NCI-H2107 treated with DMSO at 0.1 percent for 48 hours (cell line): Measurements from ENCODE around the gene TSHZ2.
"Not testable (repeated sequence)": the region's sequence is repeated elsewhere in the genome, so short reads cannot be mapped to it uniquely, and the experiment has no call there.

Experiments
- DNase-seq: peaks from one replicate; lab custom pipeline; 2025; ENCODE audit not compliant: unreplicated experiment; lab: John Stamatoyannopoulos, UW

The TSHZ2 gene

DNA sequence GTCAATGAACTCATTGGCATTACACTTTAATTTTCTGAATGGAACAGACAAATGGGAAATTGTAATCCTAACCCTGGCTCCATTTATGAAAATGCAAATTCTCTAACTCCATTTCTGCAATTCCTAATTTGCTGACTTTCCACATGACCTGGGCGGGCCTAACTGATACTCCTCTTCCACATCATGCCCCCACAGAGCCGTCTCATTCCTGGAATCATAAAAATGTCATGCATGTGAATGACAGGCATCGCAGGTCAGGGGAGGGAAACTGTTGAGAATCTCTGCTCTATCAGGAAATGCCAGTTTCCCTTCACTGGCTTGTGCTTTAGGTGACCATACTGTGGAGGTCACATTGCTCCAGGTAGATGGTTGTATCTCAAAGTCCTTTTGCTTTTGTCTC lies 456.4 kb downstream of the TSHZ2 start:
- no peak for DNase-seq

DNA sequence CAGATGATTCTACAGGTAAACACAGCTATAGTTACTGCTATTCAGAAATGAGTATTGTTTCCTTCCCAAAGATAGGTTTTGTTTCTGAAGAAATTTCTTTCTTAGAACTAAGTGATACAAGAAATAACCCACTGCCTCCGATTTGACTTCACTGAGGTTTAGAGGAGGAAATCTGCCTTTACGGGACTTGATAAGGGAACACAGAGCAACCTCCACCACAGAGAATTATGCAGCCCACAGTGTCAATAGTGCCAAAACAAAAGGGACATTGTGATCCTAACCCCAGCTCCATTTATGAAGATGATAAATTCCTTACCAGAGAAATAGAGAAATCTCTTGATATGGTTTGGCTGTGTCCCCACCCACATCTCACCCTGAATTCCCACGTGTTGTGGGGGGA lies 456.8 kb downstream of the TSHZ2 start:
- DNase-seq = no peak

DNA sequence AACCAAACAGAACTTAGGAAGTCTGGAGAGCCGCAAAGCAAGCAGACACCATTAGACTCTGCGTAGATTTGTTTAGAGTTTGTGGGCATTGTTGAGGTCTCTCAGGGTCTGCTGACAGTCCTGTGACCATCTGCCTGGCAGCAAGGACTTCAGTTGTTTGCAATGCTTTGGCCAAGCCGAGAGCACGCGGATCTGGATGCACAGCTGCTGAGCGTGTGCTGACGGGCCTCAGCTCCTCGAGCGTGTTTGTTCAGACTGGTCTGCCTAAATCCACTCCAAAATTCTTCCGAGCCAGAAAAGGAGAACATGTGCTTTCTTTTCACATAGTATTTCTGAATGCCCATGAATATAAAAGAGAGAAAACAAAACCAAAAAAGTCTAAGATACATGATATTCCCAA lies 462.5 kb downstream of the TSHZ2 start:
- no peak for DNase-seq

DNA sequence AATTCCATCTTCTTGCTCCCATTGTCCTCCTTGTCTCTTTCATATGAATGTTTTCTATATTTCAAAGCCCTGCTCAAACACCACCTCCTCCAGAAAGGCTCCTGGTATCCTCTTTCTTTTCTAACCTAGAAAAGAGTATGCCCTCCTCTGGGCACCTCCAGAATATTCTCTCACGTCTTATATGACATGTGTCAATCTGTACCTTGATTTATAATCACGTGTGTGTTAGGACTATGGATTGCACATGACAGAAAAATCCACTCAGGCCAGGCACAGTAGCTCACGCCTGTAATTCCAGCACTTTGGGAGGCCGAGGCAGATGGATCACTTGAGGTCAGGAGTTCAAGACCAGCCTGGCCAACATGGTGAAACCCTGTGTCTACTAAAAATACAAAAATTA lies 464.8 kb downstream of the TSHZ2 start:
- DNase-seq = not testable (repeated sequence)

DNA sequence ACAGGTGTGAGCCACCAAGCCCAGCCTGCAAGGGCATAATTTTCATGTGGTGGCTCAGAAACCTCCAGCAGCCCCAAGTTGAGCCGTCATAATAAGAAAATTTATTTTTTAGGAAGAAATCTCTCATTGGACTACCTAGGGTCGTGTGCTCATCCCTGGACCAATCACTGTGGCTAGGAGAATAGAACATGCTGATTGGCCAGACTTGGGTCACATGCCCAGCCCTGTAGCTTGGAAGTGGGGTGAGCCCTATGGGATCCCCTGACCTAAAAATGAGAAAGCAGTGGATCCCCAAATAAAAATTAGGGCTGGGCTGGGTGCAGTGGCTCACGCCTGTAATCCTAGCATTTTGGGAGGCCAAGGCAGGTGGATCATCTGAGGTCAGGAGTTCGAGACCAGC lies 466.2 kb downstream of the TSHZ2 start:
- no peak for DNase-seq

DNA sequence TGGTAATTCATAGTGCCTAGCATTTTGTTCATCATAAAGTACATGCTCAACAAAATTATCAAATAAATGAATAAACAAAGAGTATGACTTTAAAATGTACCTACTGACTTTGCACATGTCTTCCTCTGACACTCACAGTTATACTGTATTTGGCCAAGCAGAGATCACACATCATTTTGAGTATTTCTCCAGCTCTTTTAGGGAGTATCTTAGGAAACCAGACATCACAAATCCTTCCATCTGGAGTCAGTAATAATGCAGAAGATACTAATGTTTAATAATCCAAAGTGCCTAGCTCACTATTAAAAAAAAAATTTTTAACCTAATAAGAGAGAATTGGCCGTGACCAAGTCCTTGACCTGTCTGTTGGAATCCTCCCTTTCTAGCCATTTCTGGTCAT lies 466.9 kb downstream of the TSHZ2 start:
- no peak for DNase-seq

DNA sequence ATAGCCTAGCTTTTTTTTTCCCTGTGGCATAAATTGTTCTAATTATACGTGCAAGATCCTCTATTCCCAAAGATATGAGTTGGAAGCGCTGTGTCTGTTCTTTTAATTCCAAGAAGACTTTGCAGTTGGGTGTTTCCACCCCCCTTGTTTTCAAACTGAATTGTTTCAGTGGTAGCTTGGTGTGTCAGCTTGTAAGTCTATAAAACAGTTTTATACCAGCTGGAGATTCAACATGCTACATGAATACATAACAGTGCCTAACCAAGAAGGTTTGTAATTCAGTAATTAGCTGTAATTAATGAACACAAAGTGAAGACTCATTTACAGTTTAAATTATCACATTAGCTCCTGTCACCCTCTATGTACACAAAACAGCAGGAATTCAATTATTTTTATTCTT lies 467.5 kb downstream of the TSHZ2 start:
- DNase-seq = no peak

DNA sequence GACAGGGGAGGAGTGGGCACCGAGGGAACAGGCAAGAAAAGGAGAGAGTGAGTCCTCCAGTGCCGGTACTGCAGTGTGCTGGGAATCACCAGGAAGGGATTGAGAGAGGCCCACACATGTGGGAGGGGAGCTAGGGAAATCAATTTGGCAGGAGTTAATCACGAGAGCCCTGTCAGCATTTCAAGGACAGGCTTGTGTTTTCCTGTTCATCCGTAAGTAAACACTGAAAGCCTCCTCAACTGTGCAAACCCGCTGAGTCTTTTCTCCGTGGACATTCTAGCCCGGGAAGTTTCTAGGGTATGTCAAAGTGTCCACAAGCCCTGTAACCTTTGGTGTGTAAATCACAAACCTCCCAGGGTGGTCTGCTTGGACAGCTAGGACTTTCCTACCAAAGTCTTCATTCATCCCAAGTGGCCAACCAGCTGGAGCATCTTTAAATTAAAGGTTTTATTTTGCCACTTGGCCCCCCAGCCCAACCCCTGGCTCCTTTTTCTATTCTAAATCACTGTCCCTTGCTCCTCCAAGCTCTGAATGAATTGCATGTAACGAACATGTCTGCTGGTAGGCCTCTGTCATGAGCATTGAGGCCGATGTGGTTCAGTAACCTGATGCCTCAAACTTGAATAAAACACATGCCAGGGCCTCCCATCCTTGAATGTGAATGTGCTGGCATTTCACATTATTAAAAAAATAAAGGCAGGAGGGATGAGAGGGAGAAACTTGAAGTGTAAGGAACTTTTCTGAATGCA lies 472.4 kb downstream of the TSHZ2 start:
- no peak for DNase-seq

DNA sequence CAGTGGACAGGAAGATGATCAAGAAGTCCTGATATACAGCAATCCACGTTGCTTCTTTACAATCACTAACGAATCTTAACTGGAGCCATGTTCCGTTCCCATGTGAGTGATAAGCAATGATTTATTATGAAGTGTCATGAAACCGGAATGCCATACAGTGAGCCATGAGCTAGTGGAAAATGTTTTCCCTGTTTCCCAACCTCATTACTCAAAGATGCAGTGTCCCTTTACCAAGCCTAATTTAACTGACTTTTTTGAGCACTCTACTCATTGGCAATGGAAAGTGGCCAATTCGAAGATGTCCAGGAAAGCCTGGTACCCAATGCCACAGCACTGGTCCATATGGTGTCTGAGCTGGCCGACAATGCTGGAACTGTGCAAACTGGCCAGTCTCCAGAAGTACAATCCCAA lies 473.2 kb downstream of the TSHZ2 start:
- DNase-seq = no peak

DNA sequence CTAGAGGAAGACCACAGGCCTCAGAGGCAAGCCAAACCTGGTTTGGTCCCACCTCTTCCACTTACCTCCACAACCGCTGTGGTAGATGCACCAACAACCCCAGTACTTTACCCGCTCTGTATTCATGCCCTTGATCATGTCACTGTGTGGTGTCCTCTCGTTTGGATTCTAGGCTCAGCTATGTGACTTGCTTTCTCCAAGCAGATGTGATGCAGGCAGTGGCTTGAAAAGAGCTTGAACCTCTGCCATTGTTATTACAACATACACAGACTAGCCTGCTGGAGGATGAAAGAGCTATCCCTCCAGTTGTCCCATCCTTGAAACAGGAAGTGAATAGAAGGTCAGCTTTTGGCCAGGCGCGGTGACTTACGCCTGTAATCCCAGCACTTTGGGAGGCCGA lies 473.8 kb downstream of the TSHZ2 start:
- DNase-seq = no peak

DNA sequence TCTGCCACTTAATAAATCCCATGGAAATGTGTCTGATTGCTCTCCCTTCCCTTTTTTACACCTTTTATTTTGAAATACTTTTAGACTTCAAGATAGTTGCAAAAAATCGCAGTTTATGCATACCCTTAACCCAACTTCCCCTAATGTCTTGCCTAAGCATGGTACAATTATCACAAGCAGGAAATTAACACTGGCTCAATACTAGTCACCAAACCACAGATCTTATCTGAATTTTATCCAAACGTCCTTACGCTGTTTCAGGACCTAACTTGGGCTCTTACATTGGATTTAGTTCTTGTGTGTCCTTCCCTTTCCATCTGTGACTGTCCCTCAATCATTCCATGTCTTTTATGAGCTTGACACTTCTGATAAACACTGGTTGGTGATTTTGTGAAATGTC lies 475.2 kb downstream of the TSHZ2 start:
- no peak for DNase-seq

DNA sequence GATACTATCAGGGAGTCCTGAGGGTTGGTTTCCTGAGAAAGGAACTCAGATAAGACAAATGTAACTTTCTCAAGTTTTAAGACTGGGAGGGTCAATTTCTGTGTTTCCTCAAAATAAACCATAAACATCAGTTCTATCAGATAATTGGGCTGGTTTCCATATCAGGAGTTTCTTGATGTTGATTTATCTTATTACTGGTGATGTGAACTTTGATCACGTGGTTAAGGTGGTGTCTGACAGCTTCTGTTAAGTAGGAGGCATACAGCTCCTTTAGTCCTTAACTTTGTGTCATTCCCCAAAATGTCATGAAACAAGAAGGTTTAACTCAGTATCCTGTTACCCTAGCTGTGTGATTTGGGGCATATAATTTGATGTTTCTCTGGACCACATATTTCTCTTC lies 476.3 kb downstream of the TSHZ2 start:
- no peak for DNase-seq

DNA sequence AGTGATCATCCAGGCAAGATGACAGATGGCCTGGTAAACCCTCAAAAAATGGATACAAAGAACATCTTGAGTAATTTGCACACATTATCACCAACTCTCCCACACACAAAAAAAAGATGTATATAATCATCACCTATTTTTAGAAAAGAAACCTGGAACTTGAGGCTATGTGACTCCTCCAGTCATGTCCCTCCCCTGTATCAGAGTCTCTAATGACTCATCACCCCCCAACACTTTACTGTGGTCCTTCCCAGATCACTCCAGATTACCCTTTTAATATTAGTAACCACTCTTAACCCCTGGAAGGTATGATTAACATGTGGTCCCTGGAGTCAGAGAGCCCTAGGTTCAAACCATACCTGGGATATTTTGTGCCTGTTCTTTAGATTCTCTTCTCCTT lies 476.7 kb downstream of the TSHZ2 start:
- no peak for DNase-seq

DNA sequence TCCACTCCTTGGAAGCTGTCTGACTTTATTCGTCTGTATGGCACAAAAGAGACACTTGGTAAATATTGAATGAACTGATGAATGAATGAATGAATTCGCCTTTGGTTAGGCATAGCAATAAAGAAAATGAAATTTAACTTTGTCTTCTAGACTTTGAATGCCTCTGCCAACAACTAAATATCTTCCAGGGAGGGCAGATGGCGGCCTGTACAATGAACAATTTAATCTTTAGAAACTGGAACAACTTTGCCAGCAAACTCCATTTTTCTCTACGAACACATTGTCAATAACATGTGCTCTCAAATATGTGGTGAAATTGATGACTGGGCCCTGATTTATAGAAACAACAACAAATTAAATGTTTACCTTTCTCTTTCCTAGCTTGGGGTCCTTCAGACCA lies 480.9 kb downstream of the TSHZ2 start:
- DNase-seq = no peak

DNA sequence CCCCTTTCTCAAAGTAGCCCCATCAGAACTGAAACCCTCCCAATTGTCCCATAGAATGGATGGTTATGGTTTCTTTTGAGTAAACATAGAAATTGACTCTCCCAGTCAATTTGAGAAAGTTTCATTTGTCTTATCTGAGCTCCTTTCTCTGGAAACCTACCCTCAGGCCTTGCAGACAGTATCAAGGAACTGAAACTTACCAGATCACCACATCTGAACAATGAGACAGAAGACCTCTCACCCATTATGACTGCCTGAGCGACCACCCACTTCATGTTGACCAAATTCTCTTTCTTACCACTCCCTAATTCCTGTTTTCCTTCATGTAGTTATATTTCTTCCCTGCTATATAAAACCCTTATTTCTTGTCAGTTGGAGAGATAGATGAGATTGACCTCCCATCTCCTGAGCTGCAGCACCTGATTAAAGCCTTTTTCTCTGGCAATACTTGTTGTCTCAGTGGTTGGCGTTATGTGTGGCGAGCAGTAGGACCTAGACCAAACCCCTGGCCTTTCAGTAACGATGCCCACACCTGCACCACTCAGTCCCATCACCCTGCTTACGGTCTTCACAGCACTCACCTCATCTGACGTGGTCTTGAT lies 482.6 kb downstream of the TSHZ2 start:
- no peak for DNase-seq

DNA sequence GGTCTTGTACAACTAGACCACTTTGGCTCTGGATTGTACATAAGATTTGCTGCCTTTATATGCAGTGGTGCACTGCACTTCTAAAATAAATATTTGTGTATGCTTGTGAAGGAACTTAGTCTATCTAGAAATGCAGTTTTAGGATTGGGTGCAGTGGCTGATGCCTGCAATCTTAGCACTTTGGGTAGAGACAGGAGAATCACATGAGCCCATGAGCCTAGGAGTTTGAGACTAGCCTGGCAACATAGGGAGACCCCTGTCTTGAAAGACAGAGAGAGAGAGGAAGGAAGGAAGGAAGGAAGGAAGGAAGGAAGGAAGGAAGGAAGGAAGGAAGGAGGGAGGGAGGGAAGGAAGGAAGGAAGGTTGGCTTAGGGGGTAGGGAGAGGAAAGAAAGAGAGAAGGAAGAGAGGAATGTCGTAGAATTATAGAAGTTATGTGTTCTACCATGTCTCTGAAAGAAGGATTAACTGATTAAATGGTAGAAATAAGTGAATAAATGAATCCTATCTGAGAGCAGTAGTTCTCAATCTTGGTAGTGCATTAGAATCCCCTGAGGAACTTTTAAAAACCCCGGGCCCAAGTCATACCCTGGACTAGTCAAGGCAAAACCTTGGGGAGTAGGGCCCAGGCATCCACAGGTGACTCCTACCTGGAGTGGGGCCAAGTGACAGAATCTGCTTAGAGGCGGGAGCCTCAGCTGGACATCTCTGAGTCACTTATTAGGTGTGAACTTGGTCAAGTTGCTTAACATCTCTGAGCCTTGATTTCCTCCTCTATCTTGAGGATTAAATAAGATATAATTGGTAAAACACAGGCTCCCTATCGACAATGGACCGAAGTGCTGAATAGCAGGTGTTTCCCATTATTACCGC lies 491.2 kb downstream of the TSHZ2 start:
- DNase-seq = no peak

DNA sequence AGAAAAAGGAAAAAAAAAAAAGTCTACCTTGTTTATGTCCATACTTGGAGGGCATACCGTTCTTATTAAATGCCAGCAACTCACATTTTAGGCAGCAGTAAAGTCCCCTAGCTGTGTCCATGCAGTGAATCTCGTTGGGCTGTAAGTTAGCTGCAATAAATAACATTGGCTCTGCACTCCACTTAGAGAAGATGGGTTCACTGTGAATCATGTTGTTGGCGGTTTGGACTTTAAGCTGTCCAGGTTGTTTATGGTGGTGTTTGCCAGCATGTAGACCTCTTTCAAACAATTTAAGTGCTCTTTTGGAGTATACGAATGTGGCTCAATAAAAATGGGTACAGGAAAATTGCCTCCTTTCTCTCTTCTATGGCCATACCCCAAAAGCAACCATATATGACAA lies 494.1 kb downstream of the TSHZ2 start:
- DNase-seq = no peak

DNA sequence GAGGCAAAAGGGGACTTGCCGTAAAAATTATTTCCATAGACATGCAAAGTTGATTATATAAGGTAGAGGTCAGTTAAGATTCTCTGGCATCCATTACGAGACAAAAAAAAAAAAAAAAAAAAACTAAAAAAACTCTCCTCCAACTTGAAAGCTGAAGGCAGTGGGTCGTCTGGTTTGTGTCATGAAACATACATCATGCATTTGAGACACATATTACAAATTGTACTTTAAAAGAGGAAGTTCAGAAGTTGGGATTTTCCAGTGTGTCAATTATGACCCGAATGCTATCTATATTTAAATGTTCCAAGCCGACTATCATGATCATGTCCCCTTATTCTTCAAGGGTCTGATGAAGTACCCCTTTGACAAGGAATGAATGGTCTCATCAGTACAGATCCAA lies 496.4 kb downstream of the TSHZ2 start:
- DNase-seq = no peak

DNA sequence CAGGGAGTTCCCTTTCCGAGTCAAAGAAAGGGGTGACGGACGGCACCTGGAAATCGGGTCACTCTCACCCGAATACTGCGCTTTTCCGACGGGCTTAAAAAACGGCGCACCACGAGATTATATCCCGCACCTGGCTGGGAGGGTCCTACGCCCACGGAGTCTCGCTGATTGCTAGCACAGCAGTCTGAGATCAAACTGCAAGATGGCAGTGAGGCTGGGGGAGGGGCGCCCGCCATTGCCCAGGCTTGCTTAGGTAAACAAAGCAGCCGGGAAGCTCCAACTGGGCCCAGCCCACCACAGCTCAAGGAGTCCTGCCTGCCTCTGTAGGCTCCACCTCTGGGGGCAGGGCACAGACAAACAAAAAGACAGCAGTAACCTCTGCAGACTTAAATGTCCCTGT lies 500.7 kb downstream of the TSHZ2 start:
- DNase-seq = not testable (repeated sequence)

DNA sequence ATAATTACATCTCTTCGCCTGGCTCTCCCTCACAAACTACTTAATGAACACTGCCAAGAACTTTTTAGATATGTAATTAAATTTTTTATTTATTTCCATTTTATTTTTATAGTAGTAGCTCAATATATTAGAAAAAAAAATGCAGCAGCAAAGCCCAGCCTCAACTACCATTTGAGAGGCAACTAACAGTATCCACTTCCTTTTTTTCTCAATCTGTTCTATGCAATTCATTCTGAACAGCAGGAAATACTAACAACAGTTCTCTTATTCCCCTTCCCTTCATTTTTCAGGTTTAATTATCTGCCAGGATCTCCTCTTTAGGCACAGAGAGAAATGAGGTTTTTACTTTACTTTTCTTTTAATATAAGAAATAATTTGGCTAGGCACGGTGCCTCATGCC lies 508.8 kb downstream of the TSHZ2 start:
- DNase-seq = no peak

DNA sequence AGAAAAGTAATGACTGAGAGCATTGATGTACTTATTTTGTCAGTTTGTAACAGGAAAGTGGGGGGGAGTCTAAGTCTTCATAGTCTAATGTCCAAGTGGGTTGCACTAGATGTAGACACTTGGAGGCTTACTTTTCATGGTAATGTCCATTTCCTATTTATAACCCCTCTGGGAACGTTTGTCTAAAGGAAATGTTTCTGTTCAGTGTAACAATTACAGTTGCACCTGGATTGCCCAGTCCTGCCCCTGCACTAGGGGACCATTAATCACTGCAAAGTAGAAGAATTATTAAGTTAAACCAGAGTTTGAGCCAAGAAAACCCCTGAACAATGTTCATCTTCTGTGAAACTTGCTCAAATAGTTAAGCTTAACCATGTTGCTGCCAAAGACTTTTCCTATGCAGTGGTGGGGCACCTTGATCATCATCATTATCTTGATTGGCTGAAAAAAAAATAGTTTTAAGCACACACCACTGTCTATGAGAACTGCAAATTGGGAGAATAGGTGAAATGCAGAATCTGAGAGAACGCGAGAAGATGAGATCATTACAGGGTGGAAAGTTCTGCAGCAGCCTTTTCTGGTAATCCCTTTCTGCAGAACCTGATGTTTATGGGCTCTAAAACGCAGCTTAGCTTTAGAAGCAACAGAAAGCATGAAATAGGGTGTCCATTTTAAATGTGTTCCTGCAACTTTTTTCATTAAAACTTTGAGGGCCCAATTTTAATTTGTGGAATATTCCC lies 515.5 kb downstream of the TSHZ2 start:
- DNase-seq = no peak
